WTC11 (cell line): ENCODE measurements around the gene PADI1.

ENCODE experiments used
- CTCF ChIP-seq: fragments of 200-600 bp; IDR thresholded peaks from 2 replicates; pipeline ENCODE4 v1.8.0; 2022; ENCODE audit warnings: antibody characterized with exemption
- IRF2 ChIP-seq: sonication (generic); formaldehyde crosslinking; IDR thresholded peaks from 2 replicates; pipeline ENCODE4 v1.8.0; 2022; ENCODE audit warnings: low read depth, missing genetic modification reagents, borderline replicate concordance
- KAT7 ChIP-seq: sonication (generic); formaldehyde crosslinking; IDR thresholded peaks from 2 replicates; pipeline ENCODE4 v1.8.1; 2023; ENCODE audit warnings: missing genetic modification reagents, mild to moderate bottlenecking, borderline replicate concordance
- NFYB ChIP-seq: sonication (generic); formaldehyde crosslinking; conservative IDR thresholded peaks from 2 replicates; pipeline ENCODE4 v1.8.0; 2022; ENCODE audit warnings: low read depth, missing genetic modification reagents
- NR2C2 ChIP-seq: sonication (generic); formaldehyde crosslinking; IDR thresholded peaks from 2 replicates; pipeline ENCODE4 v1.8.0; 2022; ENCODE audit warnings: mild to moderate bottlenecking, missing genetic modification reagents
- RELA ChIP-seq: sonication (generic); formaldehyde crosslinking; IDR thresholded peaks from 2 replicates; pipeline ENCODE4 v1.8.1; 2022; ENCODE audit warnings: missing genetic modification reagents, mild to moderate bottlenecking, borderline replicate concordance
- TEAD1 ChIP-seq: sonication (generic); formaldehyde crosslinking; IDR thresholded peaks from 2 replicates; pipeline ENCODE4 v1.8.0; 2022; ENCODE audit warnings: mild to moderate bottlenecking, missing genetic modification reagents
- ZBTB21 ChIP-seq: sonication (generic); formaldehyde crosslinking; IDR thresholded peaks from 2 replicates; pipeline ENCODE4 v1.8.1; 2023; ENCODE audit warnings: mild to moderate bottlenecking, missing genetic modification reagents, borderline replicate concordance
- ZNF416 ChIP-seq: fragments of 250-450 bp; sonication (Bioruptor Pico); IDR thresholded peaks from 2 replicates; pipeline ENCODE4 v1.9.0; 2021; ENCODE audit warnings: mild to moderate bottlenecking, inconsistent platforms
- TF ChIP-seq, protein P1 (sequence below): sonication (generic); formaldehyde crosslinking; IDR thresholded peaks from 2 replicates; pipeline ENCODE4 v1.8.1; 2022; ENCODE audit warnings: low read depth, mild to moderate bottlenecking, moderate library complexity, missing genetic modification reagents, borderline replicate concordance

- TF ChIP-seq NFYB (CRISPR knock-in tag), result no peak
- TF ChIP-seq ZNF416 (CRISPR knock-in tag), result no peak
- no peak for TF ChIP-seq CTCF
- TF ChIP-seq IRF2, result no peak
- no peak for TF ChIP-seq TEAD1 (CRISPR knock-in tag)
- no peak for TF ChIP-seq RELA (CRISPR knock-in tag)
- TF ChIP-seq NR2C2 (CRISPR knock-in tag), result no peak
- TF ChIP-seq, protein P1, sequence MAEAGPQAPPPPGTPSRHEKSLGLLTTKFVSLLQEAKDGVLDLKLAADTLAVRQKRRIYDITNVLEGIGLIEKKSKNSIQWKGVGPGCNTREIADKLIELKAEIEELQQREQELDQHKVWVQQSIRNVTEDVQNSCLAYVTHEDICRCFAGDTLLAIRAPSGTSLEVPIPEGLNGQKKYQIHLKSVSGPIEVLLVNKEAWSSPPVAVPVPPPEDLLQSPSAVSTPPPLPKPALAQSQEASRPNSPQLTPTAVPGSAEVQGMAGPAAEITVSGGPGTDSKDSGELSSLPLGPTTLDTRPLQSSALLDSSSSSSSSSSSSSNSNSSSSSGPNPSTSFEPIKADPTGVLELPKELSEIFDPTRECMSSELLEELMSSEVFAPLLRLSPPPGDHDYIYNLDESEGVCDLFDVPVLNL (CRISPR knock-in tag), result no peak
- no peak for TF ChIP-seq ZBTB21 (CRISPR knock-in tag)
- no peak for TF ChIP-seq KAT7 (CRISPR knock-in tag)
Measured at GRCh38 chr1:17208546-17208945, 3.6 kb downstream of the PADI1 start.
